Gastroesophageal sphincter (tissue), 4 donors: Measurements from ENCODE around the gene OLFM2. TPM values are rescaled to one million over a fixed set of nuclear protein-coding genes. Genes with fewer than 3 reads are reported as not detected.

Experiments used
- ATAC-seq: fragments of 150-250 bp; one replicate; pipeline ENCODE4 v1.9.1; 2016; ENCODE audit warnings: mild to moderate bottlenecking, moderate library complexity
- H3K27ac ChIP-seq, 4 donors: fragments of 200-600 bp; sonication (generic) in 3 of 4; 1 replicate in 3 of 4; 2 replicates in 1 of 4; pipeline ENCODE4 v1.5.1; 2016 to 2019
- H3K27me3 ChIP-seq: fragments of 200-600 bp; sonication (generic); one replicate; pipeline ENCODE4 v1.5.1; 2019
- H3K36me3 ChIP-seq, 2 donors: fragments of 200-600 bp; sonication (generic); one replicate each; pipeline ENCODE4 v1.5.1; 2019; ENCODE audit warnings: control low read depth in 1 of 2
- H3K4me1 ChIP-seq, 3 donors: fragments of 200-600 bp; sonication (generic); 1 replicate in 2 of 3; 2 replicates in 1 of 3; pipeline ENCODE4 v1.5.1; 2016 to 2019; ENCODE audit warnings: control low read depth in 2 of 3
- H3K4me3 ChIP-seq, 2 donors: fragments of 200-600 bp; sonication (generic); one replicate each; pipeline ENCODE4 v1.5.1; 2019; ENCODE audit warnings: mild to moderate bottlenecking in 1 of 2, moderate library complexity in 1 of 2
- H3K9me3 ChIP-seq, 3 donors: fragments of 200-600 bp; sonication (generic); one replicate each; pipeline ENCODE4 v1.5.1; 2017 to 2019; ENCODE audit warnings: control low read depth in 2 of 3
- EP300 ChIP-seq: sonication (generic); formaldehyde crosslinking; IDR thresholded peaks from one replicate; pipeline ENCODE4 v1.6.1; 2017; ENCODE audit warnings: antibody characterized with exemption, mild to moderate bottlenecking
- POLR2A ChIP-seq, 2 donors: fragments of 450-650 bp; IDR thresholded peaks; one replicate each; pipeline ENCODE4 v1.6.1; 2017; ENCODE audit warnings: antibody characterized with exemption in 2 of 2, mild to moderate bottlenecking in 2 of 2, moderate library complexity in 1 of 2
- POLR2AphosphoS5 ChIP-seq: sonication (generic); formaldehyde crosslinking; IDR thresholded peaks from one replicate; pipeline ENCODE4 v1.6.1; 2017; ENCODE audit warnings: antibody characterized with exemption
- WGBS, 2 donors: methylation state at CpG; one replicate each; pipeline ENCODE4 v1.1.5; 2018; ENCODE audit warnings: low coverage in 1 of 2; 5-methylcytosine and 5-hydroxymethylcytosine counted together
- total RNA-seq, 4 donors: library from RNA; depleted of rRNA; stranded (reverse); fragments of >200 nt; gene quantifications; one replicate each; pipeline ENCODE4 v1.1.0, GENCODE V29; 2016
- TF ChIP-seq, protein P1 (sequence below), 4 experiments: fragments of 200-600 bp in 2 of 4; fragments of 450-650 bp in 2 of 4; sonication (generic) in 1 of 4; IDR thresholded peaks; one replicate each; pipeline ENCODE4 v1.5.1; 2017 to 2019; ENCODE audit warnings: antibody characterized with exemption in 4 of 4, mild to moderate bottlenecking in 2 of 4, moderate library complexity in 2 of 4

OLFM2 gene
- total RNA-seq = 10 to 100 TPM in 1 of 4 donors, 1 to 10 TPM in 3; 2.6 to 21.9 (median 8.5) TPM

- H3K27me3 ChIP-seq = peaks cover 81% of the 10 kb centered on the region
- 2 to 16% methylated on average over 2 to 6 of the region's 62 CpGs for WGBS, 2 donors
- peaks cover 0 to 35% (median 16%) of the 10 kb centered on the region in 3 donors for H3K4me1 ChIP-seq
- H3K9me3 ChIP-seq = peaks cover 0 to 1% (median 0%) of the 10 kb centered on the region in 3 donors
- H3K4me3 ChIP-seq = peak within 1 kb of the TSS; percentile 8 to 52
- H3K27ac ChIP-seq = peak within 1 kb of the TSS in 1 of 4 donors; percentile 46
- no peak for ATAC-seq
- no peaks in the 10 kb centered on the region for H3K36me3 ChIP-seq
- no peak for TF ChIP-seq POLR2AphosphoS5
- no peak for TF ChIP-seq POLR2A (IDR thresholded peaks at IDR 0.05)
- TF ChIP-seq EP300 = no peak
- TF ChIP-seq, protein P1, sequence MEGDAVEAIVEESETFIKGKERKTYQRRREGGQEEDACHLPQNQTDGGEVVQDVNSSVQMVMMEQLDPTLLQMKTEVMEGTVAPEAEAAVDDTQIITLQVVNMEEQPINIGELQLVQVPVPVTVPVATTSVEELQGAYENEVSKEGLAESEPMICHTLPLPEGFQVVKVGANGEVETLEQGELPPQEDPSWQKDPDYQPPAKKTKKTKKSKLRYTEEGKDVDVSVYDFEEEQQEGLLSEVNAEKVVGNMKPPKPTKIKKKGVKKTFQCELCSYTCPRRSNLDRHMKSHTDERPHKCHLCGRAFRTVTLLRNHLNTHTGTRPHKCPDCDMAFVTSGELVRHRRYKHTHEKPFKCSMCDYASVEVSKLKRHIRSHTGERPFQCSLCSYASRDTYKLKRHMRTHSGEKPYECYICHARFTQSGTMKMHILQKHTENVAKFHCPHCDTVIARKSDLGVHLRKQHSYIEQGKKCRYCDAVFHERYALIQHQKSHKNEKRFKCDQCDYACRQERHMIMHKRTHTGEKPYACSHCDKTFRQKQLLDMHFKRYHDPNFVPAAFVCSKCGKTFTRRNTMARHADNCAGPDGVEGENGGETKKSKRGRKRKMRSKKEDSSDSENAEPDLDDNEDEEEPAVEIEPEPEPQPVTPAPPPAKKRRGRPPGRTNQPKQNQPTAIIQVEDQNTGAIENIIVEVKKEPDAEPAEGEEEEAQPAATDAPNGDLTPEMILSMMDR (IDR thresholded peaks at IDR 0.05) = no peak
Measured at GRCh38 chr19:9936326-9937000, at the start of gene OLFM2. Gene OLFM2, minus strand, starts transcription at chr19:9936515. Its CDS starts 149 bp downstream, at chr19:9936366.

DNA sequence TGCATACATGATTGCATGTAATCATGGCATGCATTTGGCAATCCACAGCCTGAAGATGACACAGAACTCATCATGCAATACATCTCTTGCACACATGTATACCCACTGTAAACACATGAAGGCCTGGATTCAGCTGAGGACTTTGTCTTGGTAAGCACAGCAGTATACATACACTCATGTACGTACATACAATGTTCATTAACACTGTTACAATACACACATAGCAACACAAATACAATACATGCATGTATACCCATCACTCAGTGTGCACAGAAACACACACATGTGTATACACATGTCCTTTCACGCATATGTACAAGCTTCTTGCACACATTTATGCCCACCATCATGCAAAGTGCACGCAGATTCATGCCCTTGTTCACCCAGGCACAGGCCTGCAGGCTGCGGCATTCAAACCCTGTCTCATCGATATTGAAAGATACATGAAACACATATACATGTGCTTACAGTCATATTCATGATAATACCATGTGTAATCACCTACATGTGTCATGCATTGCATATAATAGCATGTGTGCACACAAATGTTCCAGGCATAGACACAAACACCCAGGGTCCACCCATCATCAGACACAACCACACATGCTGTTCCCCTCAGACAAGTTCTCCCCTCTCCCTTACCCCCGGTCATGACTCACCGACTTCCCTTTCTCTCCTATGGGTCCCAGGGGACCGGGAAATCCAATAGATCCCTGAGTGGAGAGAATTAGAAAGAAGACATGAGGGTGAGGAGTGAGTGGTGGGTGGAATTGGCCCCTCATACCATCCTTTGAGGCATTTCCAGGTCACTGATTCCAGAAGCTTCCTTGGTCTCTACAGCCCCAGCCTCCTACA, 45.3 kb upstream of the OLFM2 start:
- Histone ChIP-seq H3K9me3 (no peaks in the 10 kb centered on the region), H3K27ac (no peak overlapping the region), H3K36me3 (peaks cover 0 to 52% of the 10 kb centered on the region in 2 donors), H3K27me3 (peaks cover 15% of the 10 kb centered on the region), H3K4me3 (no peak overlapping the region), H3K4me1 (peaks cover 2 to 9% (median 3%) of the 10 kb centered on the region in 3 donors)
- WGBS, 2 donors = 85 to 87% methylated on average over 5 of the region's 8 CpGs
- ATAC-seq = no peak
- TF ChIP-seq POLR2AphosphoS5 = no peak
- TF ChIP-seq POLR2A (IDR thresholded peaks at IDR 0.05) = no peak
- TF ChIP-seq EP300 = no peak

- no peak overlapping the region for H3K4me3 ChIP-seq
Measured at GRCh38 chr19:9972103-9972502, 35.8 kb upstream of the OLFM2 start.

DNA sequence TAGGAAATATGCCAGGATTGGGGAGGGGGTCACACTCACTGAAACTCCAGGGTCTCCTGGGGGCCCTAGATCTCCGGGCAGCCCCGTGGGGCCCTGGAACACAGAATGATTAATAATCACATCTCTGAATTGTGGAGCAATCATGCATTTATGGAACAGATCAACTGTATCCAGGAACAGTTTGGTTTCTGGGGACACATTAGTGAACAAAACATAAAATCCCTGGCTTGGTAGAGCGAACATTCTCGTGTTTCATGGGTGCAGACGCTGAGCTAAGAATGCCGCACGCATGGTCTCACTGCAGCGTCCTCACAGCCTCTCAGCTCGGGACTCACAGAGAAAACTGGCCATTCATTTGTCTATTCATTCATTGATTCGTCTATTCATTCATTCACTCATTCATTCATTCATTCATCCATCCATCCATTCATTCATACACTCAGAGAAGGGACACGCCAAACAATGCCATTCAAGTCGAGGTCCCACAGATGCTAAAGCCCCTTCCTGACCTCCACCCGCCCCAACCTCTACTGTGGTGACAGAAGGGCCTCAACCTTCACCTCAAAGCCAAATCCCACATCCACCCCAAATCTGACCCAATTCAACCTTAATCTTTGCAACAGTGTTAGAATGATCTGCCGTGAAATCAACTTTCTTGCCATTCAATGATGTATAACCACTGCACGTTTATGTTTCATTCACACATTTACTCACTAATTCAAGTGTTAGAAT, 35.0 kb upstream of the OLFM2 start:
- H3K27me3 ChIP-seq = peaks cover 46% of the 10 kb centered on the region
- TF ChIP-seq EP300 (no peak), POLR2AphosphoS5 (no peak), POLR2A (IDR thresholded peaks at IDR 0.05) (no peak)
- TF ChIP-seq, protein P1 (IDR thresholded peaks at IDR 0.05) = no peak
- WGBS, 2 donors = 59 to 64% methylated on average over 11 to 13 of the region's 15 CpGs
- ATAC-seq = no peak
- peaks cover 0 to 74% of the 10 kb centered on the region in 2 donors for H3K36me3 ChIP-seq
- H3K4me1 ChIP-seq = no peaks in the 10 kb centered on the region
- H3K27ac ChIP-seq = no peak overlapping the region
- H3K4me3 ChIP-seq = no peak overlapping the region
- H3K9me3 ChIP-seq = no peaks in the 10 kb centered on the region

More at GRCh38 chr19:9972103-9972502, 35.8 kb upstream of the OLFM2 start:
- Histone ChIP-seq H3K4me1 (no peaks in the 10 kb centered on the region), H3K9me3 (no peaks in the 10 kb centered on the region), H3K27ac (no peak overlapping the region), H3K27me3 (peaks cover 44% of the 10 kb centered on the region), H3K36me3 (peaks cover 0 to 78% of the 10 kb centered on the region in 2 donors)
- TF ChIP-seq EP300 = no peak
- no peak for ATAC-seq
- 81 to 87% methylated on average over 5 to 6 of the region's 6 CpGs for WGBS, 2 donors

DNA sequence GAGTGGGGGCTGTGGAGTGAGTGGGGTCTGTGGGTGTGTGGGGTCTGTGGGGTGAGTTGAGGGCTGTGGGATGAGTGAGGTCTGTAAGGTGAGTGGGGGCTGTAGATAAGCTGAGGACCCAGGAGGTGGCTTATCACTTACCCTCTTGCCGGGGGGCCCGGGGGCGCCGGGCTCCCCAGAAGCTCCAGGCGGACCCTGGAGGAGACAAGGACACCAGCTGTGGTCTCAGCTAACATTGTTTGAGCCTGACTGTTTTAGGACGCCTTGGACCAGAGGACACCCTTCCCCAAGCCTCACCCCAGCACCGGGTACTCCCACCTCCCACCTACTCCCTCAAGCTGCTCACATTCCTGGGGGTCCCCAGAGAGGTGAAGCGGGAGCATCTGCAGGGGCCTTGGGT, 34.2 kb upstream of the OLFM2 start:
- WGBS, 2 donors = 40 to 63% methylated on average over 1 to 3 of the region's 8 CpGs
- Histone ChIP-seq H3K27ac (no peak overlapping the region), H3K4me1 (no peaks in the 10 kb centered on the region), H3K27me3 (peaks cover 55% of the 10 kb centered on the region), H3K9me3 (no peaks in the 10 kb centered on the region), H3K36me3 (peaks cover 0 to 72% of the 10 kb centered on the region in 2 donors), H3K4me3 (no peak overlapping the region)
- TF ChIP-seq, protein P1 (IDR thresholded peaks at IDR 0.05) = no peak
- TF ChIP-seq POLR2A (IDR thresholded peaks at IDR 0.05) = no peak
- no peak for TF ChIP-seq EP300
- TF ChIP-seq POLR2AphosphoS5 = no peak
- ATAC-seq = no peak
